Measurements from ENCODE around the gene SYT2. TPM values are rescaled to one million over a fixed set of nuclear protein-coding genes. Genes with fewer than 3 reads are reported as not detected.

Gene SYT2
- total and polyA plus RNA-seq, 2 of the 13 experiments (the other 11 are each of a cell fraction or from before 2014, with no cell fraction given): not detected

DNA sequence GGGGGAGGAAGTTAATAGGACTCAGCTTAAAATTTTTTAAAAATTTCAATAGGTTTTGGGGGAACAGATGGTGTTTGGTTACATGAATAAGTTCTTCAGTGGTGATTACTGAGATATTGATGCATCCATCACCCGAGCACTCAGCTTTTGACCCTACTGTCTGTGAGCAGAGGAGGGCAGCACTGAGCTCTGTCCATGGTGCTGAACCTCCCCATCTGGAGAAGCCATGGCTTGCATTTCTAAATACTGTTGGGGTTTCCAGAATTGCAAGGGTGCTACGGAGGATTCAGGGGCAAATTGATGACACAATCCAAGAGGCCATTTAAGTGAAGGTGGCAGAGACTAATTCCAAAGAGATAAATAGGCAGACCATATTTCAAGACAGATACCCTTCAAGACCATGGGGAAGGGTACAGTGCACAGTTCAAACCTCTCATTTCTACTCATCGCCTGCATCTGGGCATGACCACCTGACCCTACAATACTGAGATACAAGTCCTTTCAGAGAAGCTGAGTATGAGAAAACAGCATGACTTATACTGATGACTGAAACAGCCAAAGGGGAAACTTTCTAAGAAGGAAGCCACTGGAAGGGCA lies 17.2 kb downstream of the SYT2 start (continued):
- TF ChIP-seq, protein P1, sequence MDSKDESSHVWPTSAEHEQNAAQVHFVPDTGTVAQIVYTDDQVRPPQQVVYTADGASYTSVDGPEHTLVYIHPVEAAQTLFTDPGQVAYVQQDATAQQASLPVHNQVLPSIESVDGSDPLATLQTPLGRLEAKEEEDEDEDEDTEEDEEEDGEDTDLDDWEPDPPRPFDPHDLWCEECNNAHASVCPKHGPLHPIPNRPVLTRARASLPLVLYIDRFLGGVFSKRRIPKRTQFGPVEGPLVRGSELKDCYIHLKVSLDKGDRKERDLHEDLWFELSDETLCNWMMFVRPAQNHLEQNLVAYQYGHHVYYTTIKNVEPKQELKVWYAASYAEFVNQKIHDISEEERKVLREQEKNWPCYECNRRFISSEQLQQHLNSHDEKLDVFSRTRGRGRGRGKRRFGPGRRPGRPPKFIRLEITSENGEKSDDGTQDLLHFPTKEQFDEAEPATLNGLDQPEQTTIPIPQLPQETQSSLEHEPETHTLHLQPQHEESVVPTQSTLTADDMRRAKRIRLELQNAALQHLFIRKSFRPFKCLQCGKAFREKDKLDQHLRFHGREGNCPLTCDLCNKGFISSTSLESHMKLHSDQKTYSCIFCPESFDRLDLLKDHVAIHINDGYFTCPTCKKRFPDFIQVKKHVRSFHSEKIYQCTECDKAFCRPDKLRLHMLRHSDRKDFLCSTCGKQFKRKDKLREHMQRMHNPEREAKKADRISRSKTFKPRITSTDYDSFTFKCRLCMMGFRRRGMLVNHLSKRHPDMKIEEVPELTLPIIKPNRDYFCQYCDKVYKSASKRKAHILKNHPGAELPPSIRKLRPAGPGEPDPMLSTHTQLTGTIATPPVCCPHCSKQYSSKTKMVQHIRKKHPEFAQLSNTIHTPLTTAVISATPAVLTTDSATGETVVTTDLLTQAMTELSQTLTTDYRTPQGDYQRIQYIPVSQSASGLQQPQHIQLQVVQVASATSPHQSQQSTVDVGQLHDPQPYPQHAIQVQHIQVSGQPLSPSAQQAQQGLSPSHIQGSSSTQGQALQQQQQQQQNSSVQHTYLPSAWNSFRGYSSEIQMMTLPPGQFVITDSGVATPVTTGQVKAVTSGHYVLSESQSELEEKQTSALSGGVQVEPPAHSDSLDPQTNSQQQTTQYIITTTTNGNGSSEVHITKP (CRISPR knock-in tag; IDR thresholded peaks at IDR 0.05; ENCODE audit: low read depth): peak; percentile 52; the same call in 1 of the 2 replicates
- TF ChIP-seq NCOR1 (IDR thresholded peaks at IDR 0.05; ENCODE audit: borderline replicate concordance, low read length): no peak
- no peak for TF ChIP-seq ZNF773 (CRISPR knock-in tag; IDR thresholded peaks at IDR 0.05; ENCODE audit: borderline replicate concordance)
- no peak for TF ChIP-seq ZNF567 (CRISPR knock-in tag; IDR thresholded peaks at IDR 0.05; ENCODE audit: borderline replicate concordance)
- TF ChIP-seq ELF1 (CRISPR knock-in tag; IDR thresholded peaks at IDR 0.05): no peak
- TF ChIP-seq MTF1 (CRISPR knock-in tag; IDR thresholded peaks at IDR 0.05): no peak
- no peak for TF ChIP-seq ZSCAN20 (CRISPR knock-in tag; IDR thresholded peaks at IDR 0.05; ENCODE audit: borderline replicate concordance)
- TF ChIP-seq RFX1 (IDR thresholded peaks at IDR 0.05): no peak
- TF ChIP-seq CEBPG (CRISPR knock-in tag; IDR thresholded peaks at IDR 0.05): peak; percentile 23; the same call in 1 of the 2 replicates
- peak; percentile 81; the same call in 1 of the 2 replicates for TF ChIP-seq ZBTB1 (CRISPR knock-in tag; IDR thresholded peaks at IDR 0.05; ENCODE audit: borderline replicate concordance)
- TF ChIP-seq MBNL3 (CRISPR knock-in tag; conservative IDR thresholded peaks at IDR 0.05): no peak
- no peak for TF ChIP-seq ARNT (IDR thresholded peaks at IDR 0.05)
- no peak for TF ChIP-seq POGZ (CRISPR knock-in tag; IDR thresholded peaks at IDR 0.05)
- TF ChIP-seq ZNF496 (CRISPR knock-in tag; IDR thresholded peaks at IDR 0.05; ENCODE audit: insufficient replicate concordance): no peak
- TF ChIP-seq, protein P2, sequence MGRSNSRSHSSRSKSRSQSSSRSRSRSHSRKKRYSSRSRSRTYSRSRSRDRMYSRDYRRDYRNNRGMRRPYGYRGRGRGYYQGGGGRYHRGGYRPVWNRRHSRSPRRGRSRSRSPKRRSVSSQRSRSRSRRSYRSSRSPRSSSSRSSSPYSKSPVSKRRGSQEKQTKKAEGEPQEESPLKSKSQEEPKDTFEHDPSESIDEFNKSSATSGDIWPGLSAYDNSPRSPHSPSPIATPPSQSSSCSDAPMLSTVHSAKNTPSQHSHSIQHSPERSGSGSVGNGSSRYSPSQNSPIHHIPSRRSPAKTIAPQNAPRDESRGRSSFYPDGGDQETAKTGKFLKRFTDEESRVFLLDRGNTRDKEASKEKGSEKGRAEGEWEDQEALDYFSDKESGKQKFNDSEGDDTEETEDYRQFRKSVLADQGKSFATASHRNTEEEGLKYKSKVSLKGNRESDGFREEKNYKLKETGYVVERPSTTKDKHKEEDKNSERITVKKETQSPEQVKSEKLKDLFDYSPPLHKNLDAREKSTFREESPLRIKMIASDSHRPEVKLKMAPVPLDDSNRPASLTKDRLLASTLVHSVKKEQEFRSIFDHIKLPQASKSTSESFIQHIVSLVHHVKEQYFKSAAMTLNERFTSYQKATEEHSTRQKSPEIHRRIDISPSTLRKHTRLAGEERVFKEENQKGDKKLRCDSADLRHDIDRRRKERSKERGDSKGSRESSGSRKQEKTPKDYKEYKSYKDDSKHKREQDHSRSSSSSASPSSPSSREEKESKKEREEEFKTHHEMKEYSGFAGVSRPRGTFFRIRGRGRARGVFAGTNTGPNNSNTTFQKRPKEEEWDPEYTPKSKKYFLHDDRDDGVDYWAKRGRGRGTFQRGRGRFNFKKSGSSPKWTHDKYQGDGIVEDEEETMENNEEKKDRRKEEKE (IDR thresholded peaks at IDR 0.05): no peak
- TF ChIP-seq ZNF841 (CRISPR knock-in tag; IDR thresholded peaks at IDR 0.05; ENCODE audit: borderline replicate concordance): no peak
- 0 out of 2 replicates have a peak, but pooled peaks have one; percentile 79 for TF ChIP-seq ZFP36L2 (CRISPR knock-in tag; IDR thresholded peaks at IDR 0.05)
- TF ChIP-seq SP2 (CRISPR knock-in tag; IDR thresholded peaks at IDR 0.05): no peak
- TF ChIP-seq HOXD1 (CRISPR knock-in tag; IDR thresholded peaks at IDR 0.05): no peak
- TF ChIP-seq AKAP8 (CRISPR knock-in tag; IDR thresholded peaks at IDR 0.05): no peak
- TF ChIP-seq NFIC (IDR thresholded peaks at IDR 0.05; ENCODE audit: low read length): no peak
- no peak for TF ChIP-seq NR2F1 (CRISPR knock-in tag; IDR thresholded peaks at IDR 0.05)
- peak; percentile 83 for TF ChIP-seq MIXL1 (CRISPR knock-in tag; IDR thresholded peaks at IDR 0.05)
